ENCODE data around the gene LRRC59.

DNA sequence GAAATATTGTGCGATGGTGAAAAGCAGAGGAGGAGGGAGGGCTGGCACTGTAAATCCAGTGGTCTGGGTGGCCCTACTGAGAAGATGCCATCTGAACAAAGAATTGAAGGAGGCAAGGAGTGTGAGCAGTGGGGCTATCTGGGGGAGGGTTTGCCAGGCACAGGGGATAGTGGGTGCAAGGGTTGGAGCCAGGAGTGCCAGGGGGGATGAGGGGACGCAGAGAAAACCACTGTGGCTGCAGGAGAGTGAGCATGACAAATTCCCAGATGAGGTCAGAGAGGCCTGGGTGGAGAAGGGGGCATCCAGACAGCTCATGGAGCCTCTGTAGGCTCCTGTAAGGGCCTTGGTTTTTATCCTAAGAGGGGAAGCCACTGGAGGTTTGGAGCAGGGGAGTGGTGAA, 46.6 kb downstream of the LRRC59 start:
- TF ChIP-seq, protein P1, sequence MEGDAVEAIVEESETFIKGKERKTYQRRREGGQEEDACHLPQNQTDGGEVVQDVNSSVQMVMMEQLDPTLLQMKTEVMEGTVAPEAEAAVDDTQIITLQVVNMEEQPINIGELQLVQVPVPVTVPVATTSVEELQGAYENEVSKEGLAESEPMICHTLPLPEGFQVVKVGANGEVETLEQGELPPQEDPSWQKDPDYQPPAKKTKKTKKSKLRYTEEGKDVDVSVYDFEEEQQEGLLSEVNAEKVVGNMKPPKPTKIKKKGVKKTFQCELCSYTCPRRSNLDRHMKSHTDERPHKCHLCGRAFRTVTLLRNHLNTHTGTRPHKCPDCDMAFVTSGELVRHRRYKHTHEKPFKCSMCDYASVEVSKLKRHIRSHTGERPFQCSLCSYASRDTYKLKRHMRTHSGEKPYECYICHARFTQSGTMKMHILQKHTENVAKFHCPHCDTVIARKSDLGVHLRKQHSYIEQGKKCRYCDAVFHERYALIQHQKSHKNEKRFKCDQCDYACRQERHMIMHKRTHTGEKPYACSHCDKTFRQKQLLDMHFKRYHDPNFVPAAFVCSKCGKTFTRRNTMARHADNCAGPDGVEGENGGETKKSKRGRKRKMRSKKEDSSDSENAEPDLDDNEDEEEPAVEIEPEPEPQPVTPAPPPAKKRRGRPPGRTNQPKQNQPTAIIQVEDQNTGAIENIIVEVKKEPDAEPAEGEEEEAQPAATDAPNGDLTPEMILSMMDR (IDR thresholded peaks at IDR 0.05; ENCODE audit: insufficient read depth, low read length): no peak
- TF ChIP-seq REST (IDR thresholded peaks at IDR 0.05; ENCODE audit: insufficient replicate concordance, low read depth): no peak
- TF ChIP-seq POLR2AphosphoS5 (IDR thresholded peaks at IDR 0.05; ENCODE audit: low read depth): no peak
- no peak for TF ChIP-seq GABPA (IDR thresholded peaks at IDR 0.05; ENCODE audit: low read depth)
- TF ChIP-seq SPI1 (IDR thresholded peaks at IDR 0.05; ENCODE audit: borderline replicate concordance, low read depth): no peak

All from HL-60 (cell line).